Head of caudate nucleus (tissue), 42 donors: ENCODE measurements around the gene TMEM43.
"Not testable (repeated sequence)": the region's sequence is repeated elsewhere in the genome, so short reads cannot be mapped to it uniquely, and the experiment has no call there.

Source experiments
- DNase-seq, 42 donors: peaks; one replicate each; pipeline versions ENCODE4 v3.0.0 to v3.0.0-alpha.2; 2020 to 2021; ENCODE audit warnings: mixed read lengths in 7 of 42
- intact Hi-C: fragments of 100-400 bp; cut with DNase I; formaldehyde crosslinking; loops from one replicate; pipeline ENCODE4 v1.15.0; 2022

Gene TMEM43, protein sequence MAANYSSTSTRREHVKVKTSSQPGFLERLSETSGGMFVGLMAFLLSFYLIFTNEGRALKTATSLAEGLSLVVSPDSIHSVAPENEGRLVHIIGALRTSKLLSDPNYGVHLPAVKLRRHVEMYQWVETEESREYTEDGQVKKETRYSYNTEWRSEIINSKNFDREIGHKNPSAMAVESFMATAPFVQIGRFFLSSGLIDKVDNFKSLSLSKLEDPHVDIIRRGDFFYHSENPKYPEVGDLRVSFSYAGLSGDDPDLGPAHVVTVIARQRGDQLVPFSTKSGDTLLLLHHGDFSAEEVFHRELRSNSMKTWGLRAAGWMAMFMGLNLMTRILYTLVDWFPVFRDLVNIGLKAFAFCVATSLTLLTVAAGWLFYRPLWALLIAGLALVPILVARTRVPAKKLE

DNA sequence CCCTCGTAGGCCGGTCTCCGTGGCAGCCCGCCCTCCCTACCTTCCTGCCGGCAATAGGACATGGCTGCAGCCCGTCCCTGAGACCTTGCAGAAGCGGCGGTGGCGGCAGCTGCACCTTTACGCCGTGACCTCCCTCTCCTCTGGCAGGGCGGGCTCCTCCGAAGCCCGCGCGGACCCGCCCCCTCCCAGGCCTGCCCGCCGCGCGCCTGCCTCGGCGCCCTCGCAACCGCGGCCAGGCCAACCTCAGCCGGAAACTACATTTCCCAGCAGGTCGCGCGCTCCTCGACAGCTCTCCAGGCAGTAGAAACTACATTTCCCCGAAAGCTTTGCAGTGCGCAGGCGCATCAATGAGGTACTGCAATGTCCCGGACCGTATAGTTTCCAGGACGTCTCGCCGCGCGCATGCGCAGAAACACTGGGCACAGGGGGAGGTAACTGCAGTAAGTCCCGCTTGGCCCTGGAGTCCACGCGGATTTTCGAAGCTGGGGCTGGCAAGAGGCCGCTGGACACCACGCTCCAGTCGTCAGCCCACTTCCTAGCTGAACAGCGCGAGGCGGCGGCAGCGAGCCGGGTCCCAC lies at the start of gene TMEM43, which contains the start of gene CHCHD4:
Gene TMEM43, plus strand, starts transcription at position 438 of the 578 bp plus-strand sequence. CDS start 142 bp downstream, outside the sequence.
Gene CHCHD4, minus strand, starts transcription at position 256 of the 578 bp plus-strand sequence. Its CDS starts 194 bp downstream, at position 62.
- peak; percentile 95 to 100 (median 100) for DNase-seq
- intact Hi-C loops = loop anchor here (5.0 to 10.0 kb wide), 2 partner anchors 227 to 530 kb away; partner anchors contain the start of gene CCDC174

DNA sequence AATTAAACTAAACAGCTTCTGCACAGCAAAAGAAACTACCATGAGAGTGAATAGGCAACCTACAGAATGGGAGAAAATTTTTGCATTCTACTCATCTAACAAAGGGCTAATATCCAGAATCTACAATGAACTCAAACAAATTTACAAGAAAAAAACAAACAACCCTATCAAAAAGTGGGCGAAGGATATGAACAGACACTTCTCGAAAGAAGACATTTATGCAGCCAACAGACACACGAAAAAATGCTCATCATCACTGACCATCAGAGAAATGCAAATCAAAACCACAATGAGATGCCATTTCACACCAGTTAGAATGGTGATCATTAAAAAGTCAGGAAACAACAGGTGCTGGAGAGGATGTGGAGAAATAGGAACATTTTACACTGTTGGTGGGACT lies 49.6 kb upstream of the TMEM43 start:
- intact Hi-C loops = not testable (repeated sequence)

DNA sequence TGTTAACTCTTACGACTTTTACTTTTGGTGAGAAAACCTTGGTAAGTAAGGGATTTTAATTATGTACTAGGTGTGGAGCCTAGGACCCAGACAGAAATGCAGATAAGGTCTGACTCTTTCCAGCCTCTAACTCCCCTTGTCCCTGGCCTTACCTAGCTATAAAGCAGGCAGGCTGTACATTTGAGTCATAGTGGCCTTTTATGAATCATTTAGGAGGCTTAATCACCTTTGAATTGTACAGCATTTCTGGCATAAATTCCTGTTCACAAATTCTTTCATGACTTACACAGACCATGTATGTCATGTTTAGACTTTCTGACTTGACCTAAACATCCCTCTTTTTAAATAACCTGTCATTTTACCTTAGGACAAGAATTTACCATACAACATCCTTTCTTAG lies 47.5 kb upstream of the TMEM43 start:
- intact Hi-C loops = no loop called here
- DNase-seq = no peak

More for the DNA sequence above, 49.6 kb upstream of the TMEM43 start:
- DNase-seq = not testable (repeated sequence)

DNA sequence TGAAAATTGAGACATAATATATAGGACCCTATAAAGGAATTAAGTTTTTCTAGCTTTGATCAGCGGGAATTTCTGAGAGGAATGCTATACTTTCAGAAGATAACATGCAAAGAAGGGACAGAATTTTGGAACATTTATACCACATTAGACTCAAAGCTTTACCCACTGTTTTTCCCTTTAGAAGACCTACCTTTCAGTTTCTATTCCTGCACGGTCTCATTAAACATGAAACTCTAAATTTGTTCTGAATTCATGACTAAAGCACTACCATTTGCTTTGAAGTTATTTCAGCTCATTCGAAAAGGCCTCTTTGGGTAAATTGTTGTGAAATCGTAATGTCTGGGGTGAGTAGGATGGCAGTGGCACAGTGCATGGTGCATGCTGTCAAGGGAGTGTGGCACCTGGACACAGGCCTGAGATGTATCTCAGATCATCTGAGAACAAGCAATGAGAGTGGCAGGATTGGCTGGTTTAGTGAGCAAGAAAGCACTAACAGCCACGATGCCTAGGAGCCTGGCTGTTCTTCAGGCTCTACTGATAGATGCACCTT lies 42.7 kb upstream of the TMEM43 start:
- no peak for DNase-seq
- intact Hi-C loops = no loop called here

DNA sequence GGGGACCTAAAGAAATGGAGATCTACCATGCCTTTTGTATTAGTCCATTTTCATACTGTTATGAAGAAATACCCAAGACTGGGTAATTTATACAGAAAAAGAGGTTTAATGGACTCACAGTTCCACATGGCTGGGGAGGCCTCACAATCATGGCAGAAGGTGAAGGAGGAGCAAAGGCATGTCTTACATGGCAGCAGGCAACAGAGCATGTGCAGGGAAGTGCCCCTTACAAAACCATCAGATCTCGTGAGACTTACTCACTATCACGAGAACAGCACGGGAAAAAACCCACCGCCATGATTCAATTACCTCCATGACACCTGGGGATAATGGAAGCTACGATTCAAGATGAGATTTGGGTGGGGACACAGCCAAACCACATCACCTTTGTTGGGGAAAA lies 37.4 kb upstream of the TMEM43 start:
- intact Hi-C loops, DNase-seq: not testable (repeated sequence)

DNA sequence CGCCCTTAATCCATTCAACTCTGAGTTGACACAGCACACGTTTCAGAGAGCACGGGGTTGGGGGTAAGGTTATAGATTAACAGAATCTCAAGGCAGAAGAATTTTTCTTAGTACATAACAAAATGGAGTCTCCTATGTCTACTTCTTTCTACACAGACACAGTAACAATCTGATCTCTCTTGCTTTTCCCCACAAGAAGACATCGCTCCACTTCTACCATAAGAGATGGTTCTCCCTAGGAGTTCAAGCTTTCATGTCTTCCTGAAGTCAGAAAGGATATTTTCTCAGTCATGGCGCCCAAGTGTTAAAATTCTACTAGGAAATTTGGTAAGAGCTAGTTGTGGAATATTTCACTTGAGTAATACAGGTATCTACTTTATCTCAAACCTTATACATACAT lies 32.9 kb upstream of the TMEM43 start:
- intact Hi-C loops, DNase-seq: not testable (repeated sequence)

DNA sequence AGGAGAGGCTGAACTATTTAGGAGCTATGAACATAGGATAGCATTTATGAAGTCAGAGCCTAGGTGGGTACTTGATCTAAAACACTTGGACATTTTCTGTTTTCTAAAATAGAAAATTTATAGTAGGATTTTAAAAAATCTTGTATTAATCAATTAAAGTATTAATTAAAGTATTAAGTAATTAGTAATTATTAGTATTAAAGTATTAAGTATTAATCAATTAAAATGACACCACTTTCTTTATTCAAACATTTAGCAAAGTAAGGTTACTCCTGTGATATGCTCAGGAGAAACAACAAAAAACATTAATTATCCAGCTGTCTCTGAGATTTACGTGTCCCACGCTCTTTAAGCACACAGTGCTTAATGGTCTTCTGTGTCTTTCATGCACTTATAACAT lies 32.4 kb upstream of the TMEM43 start:
- intact Hi-C loops = no loop called here
- DNase-seq = no peak

DNA sequence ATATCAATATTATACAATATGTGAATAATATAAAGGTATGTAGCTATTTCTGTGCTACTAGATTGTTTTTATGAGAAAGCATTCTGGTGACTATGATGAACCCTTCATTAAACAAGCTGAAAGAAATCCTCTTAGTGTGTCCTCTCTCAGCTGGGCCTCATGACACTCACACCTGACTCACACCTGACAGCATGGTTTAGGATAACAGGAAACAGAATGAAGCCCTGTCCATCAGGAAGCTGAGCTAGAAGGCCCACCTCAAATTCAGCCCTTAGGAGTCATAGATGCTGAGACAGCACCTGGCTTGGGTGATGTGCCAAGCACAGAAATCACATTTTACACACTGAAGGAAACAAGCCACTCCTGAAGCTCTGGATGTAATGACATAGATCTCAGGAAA lies 31.0 kb upstream of the TMEM43 start:
- DNase-seq = no peak
- intact Hi-C loops = no loop called here

DNA sequence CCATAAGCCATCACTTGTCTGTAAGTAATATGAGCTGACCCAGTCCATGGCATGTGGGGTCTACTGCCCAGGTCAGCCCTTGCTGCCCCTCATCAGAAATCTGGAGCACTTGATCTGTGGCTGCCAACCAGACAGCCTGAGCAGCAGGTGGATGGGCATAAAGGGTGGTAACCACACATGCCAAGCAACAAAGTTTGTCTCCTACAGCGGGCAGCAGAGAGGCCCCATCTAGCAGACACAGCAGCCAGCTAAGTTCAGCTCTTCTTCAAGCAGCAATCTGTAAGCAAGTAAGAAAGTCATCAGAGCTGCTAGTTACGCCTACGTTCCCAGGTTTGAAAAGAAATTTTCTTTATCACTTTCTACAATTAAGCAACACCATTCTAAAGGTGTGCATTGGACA lies 28.1 kb upstream of the TMEM43 start:
- intact Hi-C loops = no loop called here
- no peak for DNase-seq

DNA sequence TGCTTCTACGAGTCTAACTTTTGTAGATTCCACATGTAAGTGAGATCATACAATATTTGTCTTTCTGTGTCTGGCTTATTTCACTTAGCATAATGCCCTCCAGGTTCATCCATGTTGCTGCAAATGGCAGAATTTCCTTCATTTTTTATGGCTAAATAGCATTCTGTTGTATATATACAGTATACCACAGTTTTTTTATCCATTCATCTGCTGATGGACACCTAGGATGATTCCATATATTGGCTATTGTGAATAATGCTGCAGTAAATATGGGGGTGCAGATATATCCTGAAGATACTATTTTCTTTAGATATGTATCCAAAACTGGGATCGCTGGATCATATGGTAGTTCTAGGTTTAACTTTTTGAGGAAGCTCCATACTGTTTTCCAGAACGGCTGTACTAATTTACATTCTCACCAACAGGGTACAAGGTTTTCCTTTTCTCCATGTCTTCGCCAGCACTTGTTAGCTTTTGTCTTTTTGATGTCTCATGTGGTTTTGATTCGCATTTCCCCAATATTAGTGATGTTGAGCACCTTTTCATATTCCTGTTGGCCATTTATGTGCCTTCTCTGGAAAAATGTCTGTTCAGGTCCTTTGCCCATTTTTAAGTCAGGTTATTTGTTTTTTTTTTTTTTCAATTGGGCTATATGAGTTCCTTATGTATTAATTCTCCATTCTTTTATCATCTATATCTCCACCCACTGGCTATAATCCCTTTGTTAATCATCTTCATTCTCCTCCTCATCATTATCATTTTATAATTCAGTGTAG lies 27.0 kb upstream of the TMEM43 start:
- no peak for DNase-seq
- intact Hi-C loops = no loop called here

DNA sequence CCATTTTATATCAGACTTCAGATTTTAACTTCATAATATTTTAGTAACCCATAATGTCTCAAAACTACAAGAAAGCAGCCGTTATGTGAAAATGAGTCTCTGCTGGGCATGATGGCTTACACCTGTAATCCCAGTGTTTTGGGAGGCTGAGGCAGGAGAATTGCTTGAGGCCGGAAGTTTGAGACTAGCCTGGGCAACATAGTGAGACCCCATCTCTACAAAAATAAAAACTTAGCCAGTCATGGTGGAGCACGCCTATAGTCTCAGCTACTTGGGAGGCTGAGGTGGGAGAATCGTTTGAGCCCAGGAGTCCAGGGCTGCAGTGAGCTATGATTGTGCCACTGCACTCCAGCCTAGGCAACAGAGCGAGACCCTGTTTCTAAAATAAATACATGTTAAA lies 15.0 kb upstream of the TMEM43 start:
- intact Hi-C loops = not testable (repeated sequence)

DNA sequence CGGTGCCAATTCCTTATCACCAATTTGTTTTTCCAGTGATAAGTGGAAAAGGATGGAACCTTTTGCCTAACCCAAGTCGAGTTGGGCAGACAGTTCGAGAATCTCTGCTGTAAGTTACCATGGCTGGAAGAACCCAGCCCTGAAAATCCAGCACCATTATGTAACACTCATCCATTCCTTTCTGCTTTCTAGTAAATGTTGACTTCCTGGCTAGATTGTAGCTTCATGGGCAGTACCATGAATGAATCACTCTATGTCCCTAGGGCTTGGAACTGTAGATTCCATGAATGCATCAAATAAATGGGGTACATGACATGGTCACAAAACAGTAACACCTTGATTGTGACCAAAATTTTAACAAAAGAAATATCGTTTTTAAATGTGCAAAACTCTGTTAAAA lies 14.2 kb upstream of the TMEM43 start:
- no peak for DNase-seq
- intact Hi-C loops = no loop called here

More for the DNA sequence above, 15.0 kb upstream of the TMEM43 start:
- DNase-seq = not testable (repeated sequence)

DNA sequence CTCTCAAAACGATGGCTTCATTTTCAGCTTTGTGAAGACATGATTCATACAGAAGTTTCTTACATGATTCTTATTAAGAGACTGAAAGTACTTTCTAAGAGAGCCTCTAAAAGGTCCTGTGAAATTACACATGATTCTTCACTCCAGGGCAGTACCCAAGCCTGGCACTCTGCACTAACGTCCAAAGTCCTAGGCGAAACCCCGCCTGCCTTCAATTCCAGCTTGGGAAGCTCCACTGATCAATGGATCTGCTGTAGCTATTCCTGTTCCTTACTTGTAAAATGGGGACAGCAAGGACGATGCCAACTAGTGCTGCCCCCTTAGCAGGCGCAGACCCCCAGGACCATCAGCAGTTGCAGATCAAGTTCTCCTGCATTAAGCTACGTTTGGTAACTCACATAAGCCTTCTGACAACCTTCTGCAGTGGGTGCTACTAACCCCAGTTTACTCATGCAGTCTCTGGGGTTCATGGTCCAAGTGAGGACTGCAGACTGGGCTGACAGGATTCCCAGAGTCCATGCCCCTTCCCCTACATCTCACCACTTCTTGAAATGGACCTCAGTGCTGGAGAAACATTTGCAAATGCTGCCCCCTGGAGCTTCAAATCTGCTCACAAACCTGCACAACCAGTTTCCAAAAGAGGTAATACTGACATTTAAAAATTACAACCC lies 10.8 kb upstream of the TMEM43 start:
- intact Hi-C loops = no loop called here
- DNase-seq = peak in 2 of 42 donors; percentile 7 to 24

DNA sequence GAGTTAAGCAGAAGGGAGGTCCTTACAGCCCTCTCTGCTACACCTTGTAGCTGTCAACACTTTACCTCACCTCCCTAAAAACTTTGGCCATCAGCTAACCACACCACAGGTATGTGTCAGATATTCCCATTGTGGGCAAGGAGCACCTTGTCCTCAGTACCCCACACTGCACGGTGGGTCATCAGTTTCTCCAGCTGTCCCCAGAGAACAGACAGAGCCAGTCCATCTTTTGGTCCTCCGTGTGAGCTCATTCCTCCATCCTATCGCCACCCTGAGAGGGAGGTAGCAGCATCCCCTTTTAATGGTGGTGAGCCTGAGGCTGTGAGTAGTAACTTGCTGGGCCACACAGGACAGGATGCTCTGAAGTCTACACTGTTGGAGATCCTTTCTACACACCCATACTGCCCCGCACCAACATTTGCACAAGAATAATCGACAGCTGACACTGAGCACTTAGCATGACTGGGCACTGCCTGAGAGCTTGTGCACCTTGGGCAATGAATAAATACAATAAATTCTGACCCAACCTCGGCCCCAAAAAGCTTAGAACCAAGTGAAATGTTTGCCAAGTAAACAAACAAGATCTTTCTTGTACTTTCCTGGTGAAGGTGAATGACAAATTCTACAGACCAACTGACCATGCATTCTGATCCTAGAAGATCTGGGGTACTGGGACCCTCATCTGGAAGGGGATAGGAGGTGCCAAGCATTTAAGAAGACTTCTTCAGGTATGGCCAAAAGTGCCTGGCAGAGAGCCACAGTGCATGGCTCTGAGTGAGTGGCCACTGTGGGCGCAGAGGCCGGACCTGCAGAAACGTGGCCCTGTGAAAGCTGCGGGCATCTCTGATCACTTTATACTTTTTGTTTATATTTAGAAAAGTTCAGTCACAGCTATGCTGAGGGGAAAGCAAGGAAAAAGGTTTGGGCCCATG lies 7.1 kb upstream of the TMEM43 start:
- intact Hi-C loops = no loop called here
- no peak for DNase-seq

DNA sequence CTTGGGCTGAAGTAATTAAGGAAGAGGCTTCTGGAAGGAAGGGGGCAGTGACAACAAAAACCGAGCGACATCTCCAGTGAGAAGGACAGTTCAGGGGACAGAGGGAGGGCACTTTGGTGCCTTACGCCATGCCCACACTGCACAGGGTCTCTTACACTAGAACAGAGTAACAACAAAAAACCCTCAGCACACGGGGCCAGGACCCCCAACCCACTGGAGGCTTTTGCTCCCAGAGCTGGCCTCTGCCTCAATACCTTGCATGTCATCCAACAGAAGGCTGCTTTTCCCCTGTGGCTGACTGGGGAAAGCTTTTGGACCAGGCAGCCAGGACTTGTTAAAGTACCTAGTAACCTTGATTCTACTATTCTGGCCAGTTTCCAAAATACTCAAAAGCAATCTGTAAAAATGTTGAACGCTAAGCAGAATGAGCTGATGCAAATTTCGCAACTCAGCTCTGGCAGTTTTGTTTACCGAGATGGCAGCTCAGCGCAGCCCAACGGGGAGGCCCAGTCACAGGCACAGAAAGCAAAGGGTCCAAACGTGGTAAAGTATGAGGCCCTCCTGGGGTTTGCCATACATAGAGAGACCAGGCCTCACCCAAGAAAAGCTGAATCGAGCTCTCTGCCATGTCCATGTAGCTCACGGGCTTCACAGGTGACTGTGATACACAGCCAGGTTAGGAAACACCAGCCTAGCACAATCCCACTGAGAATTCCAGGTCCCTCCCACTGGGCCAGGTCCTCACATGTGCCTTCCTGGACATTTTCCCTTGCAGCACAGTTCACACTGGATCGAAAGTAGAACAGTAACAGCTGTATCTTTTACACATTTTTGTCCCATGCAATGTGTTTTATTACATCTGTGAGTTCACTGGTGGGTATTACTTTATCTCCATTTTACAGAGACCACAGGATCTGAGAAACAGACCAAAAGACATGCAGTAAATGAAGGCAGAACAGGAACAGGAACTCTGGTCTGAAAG lies 6.2 kb upstream of the TMEM43 start:
- intact Hi-C loops = no loop called here
- DNase-seq = no peak

DNA sequence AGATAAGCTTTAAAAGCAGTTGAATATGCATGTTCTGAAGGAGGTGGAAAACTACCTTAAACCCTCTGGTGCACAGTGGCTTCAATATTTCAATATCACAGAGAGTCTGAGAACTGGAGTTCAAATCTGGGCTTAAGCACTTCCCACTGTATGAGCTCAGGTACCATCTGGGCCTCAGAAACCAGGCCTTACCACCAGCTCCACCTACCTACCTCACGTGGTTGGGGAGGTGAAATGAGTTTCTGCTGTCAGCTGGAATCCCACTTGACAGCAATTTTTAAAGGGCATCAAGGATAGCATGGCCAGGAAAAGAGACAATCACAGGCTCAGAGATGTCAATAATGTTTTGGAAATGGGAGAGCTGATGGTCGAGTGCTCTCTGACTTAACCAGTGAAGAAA lies 5.2 kb upstream of the TMEM43 start:
- DNase-seq = no peak
- intact Hi-C loops = loop anchor here (5.0 to 10.0 kb wide), 2 partner anchors 222 to 535 kb away; partner anchors contain the start of gene CCDC174
